Measurements from ENCODE around the gene SOHLH2. TPM values are rescaled to one million over a fixed set of nuclear protein-coding genes. Genes with fewer than 3 reads are reported as not detected.

The SOHLH2 gene
- total RNA-seq, 2 experiments from 2014 or later = not detected

GRCh38 chr13:36157480-36157879 lies 56.9 kb downstream of the SOHLH2 start:
- TF ChIP-seq CTCF (conservative IDR thresholded peaks at IDR 0.05; ENCODE audit: low read length) (no peak), EZH2phosphoT487 (IDR thresholded peaks at IDR 0.05; ENCODE audit: borderline replicate concordance, low read depth, low read length) (no peak)
- ChIA-PET POLR2A (interaction anchor here (0.6 kb wide), 1 partner anchor 50 kb away, joined by 3 read pairs; no protein-coding TSS in a partner anchor), CTCF (ENCODE audit: unreplicated experiment) (no interaction called here)
- H3K79me2 ChIP-seq (ENCODE audit: insufficient read depth, low read depth, low read length) = no peaks in the 10 kb centered on the region
- intact Hi-C loops (cut with micrococcal nuclease; ENCODE audit: unreplicated experiment) = no loop called here
- no peaks in the 10 kb centered on the region for H4K20me1 ChIP-seq (ENCODE audit: insufficient read depth, low read length)
- no peaks in the 10 kb centered on the region for H3K9me3 ChIP-seq (ENCODE audit: low read length)
- no TSS peak for BruUV-seq (replicated peaks)
- no peaks in the 10 kb centered on the region for H3K9me2 ChIP-seq (ENCODE audit: insufficient read depth, low read length)
- H2AFZ ChIP-seq (ENCODE audit: low read length) = no peak overlapping the region
- no peak overlapping the region for H3K27ac ChIP-seq (ENCODE audit: low read depth, low read length, poor library complexity, severe bottlenecking)
- no peak overlapping the region for H3K4me3 ChIP-seq (ENCODE audit: low read depth, low read length, poor library complexity, severe bottlenecking)
- H3K4me1 ChIP-seq (ENCODE audit: insufficient read depth, low read length, poor library complexity, severe bottlenecking) = no peaks in the 10 kb centered on the region
- H3K36me3 ChIP-seq (ENCODE audit: insufficient read depth, low read length) = no peaks in the 10 kb centered on the region
- DNase-seq (ENCODE audit: low spot score) = no peak
- H3K4me2 ChIP-seq (ENCODE audit: low read length) = no peak overlapping the region

- Histone ChIP-seq H4K20me1 (ENCODE audit: insufficient read depth, low read length) (no peaks in the 10 kb centered on the region), H3K9me2 (ENCODE audit: insufficient read depth, low read length) (no peaks in the 10 kb centered on the region), H2AFZ (ENCODE audit: low read length) (no peak overlapping the region), H3K4me3 (ENCODE audit: low read depth, low read length, poor library complexity, severe bottlenecking) (no peak overlapping the region), H3K27ac (ENCODE audit: low read depth, low read length, poor library complexity, severe bottlenecking) (no peak overlapping the region), H3K4me2 (ENCODE audit: low read length) (no peak overlapping the region), H3K9me3 (ENCODE audit: low read length) (no peaks in the 10 kb centered on the region), H3K4me1 (ENCODE audit: insufficient read depth, low read length, poor library complexity, severe bottlenecking) (no peaks in the 10 kb centered on the region), H3K79me2 (ENCODE audit: insufficient read depth, low read depth, low read length) (no peaks in the 10 kb centered on the region), H3K36me3 (ENCODE audit: insufficient read depth, low read length) (no peaks in the 10 kb centered on the region)
- no TSS peak for BruUV-seq (replicated peaks)
- ChIA-PET POLR2A (interaction anchor here (0.6 kb wide), 1 partner anchor 255 kb away, joined by 3 read pairs; no protein-coding TSS in a partner anchor), CTCF (ENCODE audit: unreplicated experiment) (no interaction called here)
- TF ChIP-seq EZH2phosphoT487 (IDR thresholded peaks at IDR 0.05; ENCODE audit: borderline replicate concordance, low read depth, low read length) = no peak
- no peak for TF ChIP-seq CTCF (conservative IDR thresholded peaks at IDR 0.05; ENCODE audit: low read length)
- intact Hi-C loops (cut with micrococcal nuclease; ENCODE audit: unreplicated experiment) = no loop called here
- no peak for DNase-seq (ENCODE audit: low spot score)
Observed at GRCh38 chr13:36154567-36155291, 59.6 kb downstream of the SOHLH2 start.

GRCh38 chr13:36151591-36151990 lies 62.8 kb downstream of the SOHLH2 start:
- CTCF ChIA-PET (ENCODE audit: unreplicated experiment) = no interaction called here

More at GRCh38 chr13:36151591-36151990, 62.8 kb downstream of the SOHLH2 start:
- no peaks in the 10 kb centered on the region for H4K20me1 ChIP-seq (ENCODE audit: insufficient read depth, low read length)
- H3K4me2 ChIP-seq (ENCODE audit: low read length) = no peak overlapping the region
- POLR2A ChIA-PET = no interaction called here
- intact Hi-C loops (cut with micrococcal nuclease; ENCODE audit: unreplicated experiment) = no loop called here
- BruUV-seq (replicated peaks) = no TSS peak
- H3K4me3 ChIP-seq (ENCODE audit: low read depth, low read length, poor library complexity, severe bottlenecking) = no peak overlapping the region
- no peak for TF ChIP-seq EZH2phosphoT487 (IDR thresholded peaks at IDR 0.05; ENCODE audit: borderline replicate concordance, low read depth, low read length)
- no peak for TF ChIP-seq CTCF (conservative IDR thresholded peaks at IDR 0.05; ENCODE audit: low read length)
- H3K79me2 ChIP-seq (ENCODE audit: insufficient read depth, low read depth, low read length) = no peaks in the 10 kb centered on the region
- DNase-seq (ENCODE audit: low spot score) = no peak
- no peaks in the 10 kb centered on the region for H3K9me3 ChIP-seq (ENCODE audit: low read length)
- no peaks in the 10 kb centered on the region for H3K4me1 ChIP-seq (ENCODE audit: insufficient read depth, low read length, poor library complexity, severe bottlenecking)
- no peak overlapping the region for H2AFZ ChIP-seq (ENCODE audit: low read length)
- no peaks in the 10 kb centered on the region for H3K36me3 ChIP-seq (ENCODE audit: insufficient read depth, low read length)
- H3K9me2 ChIP-seq (ENCODE audit: insufficient read depth, low read length) = no peaks in the 10 kb centered on the region
- H3K27ac ChIP-seq (ENCODE audit: low read depth, low read length, poor library complexity, severe bottlenecking) = no peak overlapping the region
